CD4-positive, alpha-beta T cell (primary cell): ENCODE measurements around the gene NDRG3. TPM values are rescaled to one million over a fixed set of nuclear protein-coding genes. Genes with fewer than 3 reads are reported as not detected.

Experiments
- ATAC-seq: fragments of 200-7000 bp; cut with Tn5 transposase; one replicate; pipeline ENCODE4 v1.10.0; 2022; ENCODE audit warnings: mild to moderate bottlenecking; ENCODE audit not compliant: poor library complexity
- CTCF ChIA-PET: fragments of 350-600 bp; sonication (Branson Sonifier 250); formaldehyde crosslinking; loops from one replicate; lab custom pipeline; 2021; ENCODE audit warnings: antibody characterized with exemption, inconsistent platforms; lab: Charles Lee
- POLR2A ChIA-PET: fragments of 350-600 bp; sonication (Branson Sonifier 250); formaldehyde crosslinking; loops from one replicate; lab custom pipeline; 2021; ENCODE audit warnings: antibody characterized with exemption, inconsistent platforms; lab: Charles Lee
- DNase-seq, 14 experiments: peaks; one replicate each; pipeline ENCODE4 v3.0.0-alpha.2; 2013 to 2020; ENCODE audit warnings: mixed read lengths in 2 of 14
- H3K27ac ChIP-seq, 2 donors: one replicate each; pipeline versions ENCODE4 v1.5.1 to v1.7.0; 2013; ENCODE audit warnings: low read length in 2 of 2, low read depth in 1 of 2, mild to moderate bottlenecking in 1 of 2
- H3K27me3 ChIP-seq, 2 experiments: 1 replicate in 1 of 2; 2 replicates in 1 of 2; pipeline versions ENCODE4 v1.6.1 to v1.7.0; 2013; ENCODE audit warnings: low read length in 2 of 2, control low read depth in 1 of 2, mild to moderate bottlenecking in 1 of 2, moderate library complexity in 1 of 2; ENCODE audit not compliant: insufficient read depth in 2 of 2, control insufficient read depth in 1 of 2
- H3K36me3 ChIP-seq: one replicate; pipeline ENCODE4 v1.6.1; 2013; ENCODE audit warnings: low read length, control low read depth; ENCODE audit not compliant: insufficient read depth
- H3K4me1 ChIP-seq: one replicate; pipeline ENCODE4 v1.6.1; 2013; ENCODE audit warnings: low read length, control low read depth; ENCODE audit not compliant: insufficient read depth
- H3K4me3 ChIP-seq: one replicate; pipeline ENCODE4 v1.5.1; 2013; ENCODE audit warnings: mild to moderate bottlenecking, low read length, moderate library complexity
- H3K9me3 ChIP-seq, 2 experiments: 1 replicate in 1 of 2; 2 replicates in 1 of 2; pipeline versions ENCODE4 v1.6.1 to v1.7.0; 2013; ENCODE audit warnings: low read length in 2 of 2, mild to moderate bottlenecking in 2 of 2, control low read depth in 1 of 2, moderate library complexity in 1 of 2; ENCODE audit not compliant: control insufficient read depth in 1 of 2, insufficient read depth in 1 of 2
- H3K27ac Mint-ChIP-seq: one replicate; pipeline ENCODE4 v1.8.0; 2020; ENCODE audit warnings: mixed read lengths
- H3K27me3 Mint-ChIP-seq: one replicate; pipeline ENCODE4 v1.8.0; 2021; ENCODE audit warnings: mixed read lengths
- H3K36me3 Mint-ChIP-seq: one replicate; pipeline ENCODE4 v1.8.0; 2021; ENCODE audit warnings: low read depth, mixed read lengths
- H3K4me1 Mint-ChIP-seq: one replicate; pipeline ENCODE4 v1.8.0; 2021; ENCODE audit warnings: low read depth, mixed read lengths
- H3K4me3 Mint-ChIP-seq: one replicate; pipeline ENCODE4 v1.8.0; 2020; ENCODE audit warnings: mild to moderate bottlenecking, mixed read lengths
- H3K9me3 Mint-ChIP-seq: one replicate; pipeline ENCODE4 v1.8.0; 2020; ENCODE audit warnings: mixed read lengths
- CTCF ChIP-seq: fragments of 200-600 bp; IDR thresholded peaks from one replicate; pipeline ENCODE4 v1.8.0; 2022; ENCODE audit warnings: antibody characterized with exemption, mild to moderate bottlenecking
- intact Hi-C, 2 experiments: fragments of 100-400 bp; cut with DNase I in 1 of 2; cut with micrococcal nuclease in 1 of 2; formaldehyde crosslinking; loops; one replicate each; pipeline versions ENCODE4 v1.15.1 to v1.9.0; 2023 to 2025; cut with DNase I, micrococcal nuclease
- total RNA-seq, 174 experiments: library from RNA in 2 of 174; stranded (reverse) in 2 of 174; gene quantifications; one replicate each; pipeline ENCODE4 v1.2.3 and lab custom pipeline; 2021 to 2026

Gene NDRG3
- total RNA-seq, 2 experiments from 2014 or later = 17.3 to 17.5 TPM

GRCh38 chr20:36777576-36777975 lies 31.7 kb upstream of the NDRG3 start:
- CTCF ChIA-PET = no interaction called here

GRCh38 chr20:36777167-36777566 lies 31.3 kb upstream of the NDRG3 start:
- ATAC-seq (no peak), DNase-seq (no peak)
- peaks cover 16% of the 10 kb centered on the region for H3K4me1 Mint-ChIP-seq
- ChIA-PET CTCF (no interaction called here), POLR2A (no interaction called here)
- peaks cover 21% of the 10 kb centered on the region for H3K4me1 ChIP-seq
- peaks cover 9% of the 10 kb centered on the region for H3K36me3 Mint-ChIP-seq
- no peaks in the 10 kb centered on the region for H3K9me3 Mint-ChIP-seq
- H3K4me3 ChIP-seq = no peak overlapping the region
- no peak overlapping the region for H3K27ac ChIP-seq
- no peaks in the 10 kb centered on the region for H3K27me3 ChIP-seq
- no peaks in the 10 kb centered on the region for H3K36me3 ChIP-seq
- H3K27me3 Mint-ChIP-seq = no peaks in the 10 kb centered on the region
- no peaks in the 10 kb centered on the region for H3K9me3 ChIP-seq
- H3K27ac Mint-ChIP-seq = no peak overlapping the region
- TF ChIP-seq CTCF = no peak
- intact Hi-C loops = no loop called here
- no peak overlapping the region for H3K4me3 Mint-ChIP-seq

More at GRCh38 chr20:36777576-36777975, 31.7 kb upstream of the NDRG3 start:
- TF ChIP-seq CTCF = no peak
- Mint-ChIP-seq H3K36me3 (peaks cover 9% of the 10 kb centered on the region), H3K9me3 (no peaks in the 10 kb centered on the region), H3K4me1 (peaks cover 16% of the 10 kb centered on the region), H3K4me3 (no peak overlapping the region), H3K27ac (no peak overlapping the region), H3K27me3 (no peaks in the 10 kb centered on the region)
- no peak overlapping the region for H3K4me3 ChIP-seq
- H3K36me3 ChIP-seq = no peaks in the 10 kb centered on the region
- intact Hi-C loops = no loop called here
- no peaks in the 10 kb centered on the region for H3K9me3 ChIP-seq
- H3K4me1 ChIP-seq = peaks cover 20% of the 10 kb centered on the region
- H3K27me3 ChIP-seq = no peaks in the 10 kb centered on the region
- DNase-seq = no peak
- POLR2A ChIA-PET = no interaction called here
- ATAC-seq = no peak
- no peak overlapping the region for H3K27ac ChIP-seq

GRCh38 chr20:36775826-36776225 lies 29.9 kb upstream of the NDRG3 start:
- H3K27me3 Mint-ChIP-seq = no peaks in the 10 kb centered on the region
- Histone ChIP-seq H3K9me3 (no peaks in the 10 kb centered on the region), H3K27ac (no peak overlapping the region), H3K4me1 (peaks cover 21% of the 10 kb centered on the region), H3K36me3 (no peaks in the 10 kb centered on the region), H3K27me3 (no peaks in the 10 kb centered on the region), H3K4me3 (no peak overlapping the region)
- H3K9me3 Mint-ChIP-seq = no peaks in the 10 kb centered on the region
- ChIA-PET POLR2A (no interaction called here), CTCF (interaction anchor here (0.7 to 1.4 kb wide), 3 partner anchors 22 to 143 kb away, joined by 3 to 5 read pairs (median 3); no protein-coding TSS in a partner anchor)
- ATAC-seq (no peak), DNase-seq (no peak)
- peaks cover 20% of the 10 kb centered on the region for H3K4me1 Mint-ChIP-seq
- H3K36me3 Mint-ChIP-seq = peaks cover 10% of the 10 kb centered on the region
- intact Hi-C loops = loop anchor here (2.0 kb wide), 2 partner anchors 315 to 321 kb away; no protein-coding TSS in a partner anchor
- no peak for TF ChIP-seq CTCF
- peak overlapping the region; percentile 27 for H3K27ac Mint-ChIP-seq
- H3K4me3 Mint-ChIP-seq = peak overlapping the region; percentile 74
